ENCODE data around the gene PITPNB. TPM values are rescaled to one million over a fixed set of nuclear protein-coding genes. Genes with fewer than 3 reads are reported as not detected.

PITPNB gene
- total and polyA plus RNA-seq, 7 donors = 20.4 to 135 (median 79.9) TPM

DNA sequence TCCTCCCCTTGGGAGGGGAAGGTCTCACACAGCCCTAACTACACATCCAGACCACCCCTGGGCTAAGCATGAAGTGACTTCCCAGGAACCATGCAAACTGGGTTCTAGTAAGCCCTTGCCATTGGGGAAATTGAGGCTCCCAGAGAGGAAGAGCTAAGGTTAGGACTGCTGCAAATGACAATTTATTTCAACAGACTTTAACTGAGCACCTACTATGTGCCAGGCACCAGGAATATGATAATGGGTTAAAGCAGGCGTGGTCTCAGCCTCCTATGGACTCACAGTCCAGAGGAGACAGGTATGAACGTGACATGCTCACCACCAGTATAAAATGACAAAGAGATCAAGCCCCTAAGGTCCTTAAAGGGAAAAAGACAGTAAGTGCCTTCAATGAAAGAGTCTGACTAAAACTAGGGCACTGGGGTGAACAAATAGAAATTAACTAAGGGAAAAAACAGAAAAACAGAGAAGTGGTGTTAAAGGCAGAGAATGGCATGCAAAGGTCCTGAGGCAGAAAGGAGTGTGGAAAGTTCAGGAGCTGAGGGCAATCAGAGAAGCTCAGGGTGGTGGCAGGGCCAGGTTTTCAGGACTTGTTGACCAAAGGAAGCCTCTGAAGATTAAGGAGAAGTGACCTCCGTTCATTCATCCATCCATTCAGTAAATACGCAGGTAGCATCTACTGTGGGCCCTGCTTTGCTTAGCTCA, 103.1 kb downstream of the PITPNB start:
- peaks cover 0 to 6% (median 3%) of the 10 kb centered on the region in 4 donors for H3K4me1 ChIP-seq
- TF ChIP-seq, protein P1, sequence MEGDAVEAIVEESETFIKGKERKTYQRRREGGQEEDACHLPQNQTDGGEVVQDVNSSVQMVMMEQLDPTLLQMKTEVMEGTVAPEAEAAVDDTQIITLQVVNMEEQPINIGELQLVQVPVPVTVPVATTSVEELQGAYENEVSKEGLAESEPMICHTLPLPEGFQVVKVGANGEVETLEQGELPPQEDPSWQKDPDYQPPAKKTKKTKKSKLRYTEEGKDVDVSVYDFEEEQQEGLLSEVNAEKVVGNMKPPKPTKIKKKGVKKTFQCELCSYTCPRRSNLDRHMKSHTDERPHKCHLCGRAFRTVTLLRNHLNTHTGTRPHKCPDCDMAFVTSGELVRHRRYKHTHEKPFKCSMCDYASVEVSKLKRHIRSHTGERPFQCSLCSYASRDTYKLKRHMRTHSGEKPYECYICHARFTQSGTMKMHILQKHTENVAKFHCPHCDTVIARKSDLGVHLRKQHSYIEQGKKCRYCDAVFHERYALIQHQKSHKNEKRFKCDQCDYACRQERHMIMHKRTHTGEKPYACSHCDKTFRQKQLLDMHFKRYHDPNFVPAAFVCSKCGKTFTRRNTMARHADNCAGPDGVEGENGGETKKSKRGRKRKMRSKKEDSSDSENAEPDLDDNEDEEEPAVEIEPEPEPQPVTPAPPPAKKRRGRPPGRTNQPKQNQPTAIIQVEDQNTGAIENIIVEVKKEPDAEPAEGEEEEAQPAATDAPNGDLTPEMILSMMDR (IDR thresholded peaks at IDR 0.05) = no peak
- no peak for TF ChIP-seq POLR2AphosphoS5 (IDR thresholded peaks at IDR 0.05)
- TF ChIP-seq EP300 (IDR thresholded peaks at IDR 0.05) = no peak
- no peak for TF ChIP-seq POLR2A (IDR thresholded peaks at IDR 0.05)
- no peak for DNase-seq
- intact Hi-C loops (cut with DNase I) = no loop called here
- H3K27ac ChIP-seq = no peak overlapping the region
- no peaks in the 10 kb centered on the region for H3K27me3 ChIP-seq
- H3K4me3 ChIP-seq = no peak overlapping the region
- 63 to 80% methylated on average over 4 of the region's 4 CpGs for whole genome bisulfite sequencing, 2 donors
- H3K9me3 ChIP-seq = no peaks in the 10 kb centered on the region
- H3K36me3 ChIP-seq = no peaks in the 10 kb centered on the region

DNA sequence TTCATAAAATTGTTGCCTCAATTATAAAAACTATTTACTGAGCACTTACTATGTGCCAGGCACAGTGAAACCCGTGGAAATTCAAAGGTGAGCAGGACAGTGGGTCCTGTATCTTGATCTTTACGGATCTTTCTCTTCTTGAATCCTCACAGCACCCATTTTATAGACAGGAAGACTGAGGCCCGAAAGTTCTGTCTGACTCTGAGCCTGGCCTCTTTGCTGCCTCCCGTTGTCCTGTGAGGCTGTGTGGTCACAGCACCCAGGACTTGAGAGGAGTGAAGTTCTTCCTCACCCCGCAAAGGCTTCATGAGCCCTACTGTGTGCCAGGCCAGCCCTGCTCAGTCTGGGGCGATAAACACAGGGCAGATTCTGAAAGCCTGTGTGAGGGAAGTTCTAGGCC, 104.1 kb downstream of the PITPNB start:
- H3K27me3 ChIP-seq = no peaks in the 10 kb centered on the region

DNA sequence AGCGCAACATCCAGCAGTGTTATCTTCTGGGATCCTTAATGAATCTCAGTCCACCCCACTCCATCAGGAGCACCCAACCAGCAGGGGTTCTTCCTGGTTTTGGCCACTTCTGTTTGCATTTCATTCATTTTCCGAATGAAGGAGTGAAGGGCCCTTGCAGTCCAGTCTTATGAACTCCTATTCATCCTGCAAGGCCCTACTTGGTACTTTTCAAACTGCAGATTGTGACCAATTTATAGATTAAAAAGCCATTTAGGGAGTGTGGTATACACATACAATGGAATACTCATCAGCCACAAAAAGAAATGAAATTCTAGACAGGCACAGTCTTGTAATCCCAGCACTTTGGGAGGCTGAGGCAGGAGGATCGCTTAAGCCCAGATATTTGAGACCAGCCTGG, 107.3 kb downstream of the PITPNB start:
- peaks cover 0 to 25% (median 16%) of the 10 kb centered on the region in 4 donors for H3K4me1 ChIP-seq
- no peak overlapping the region for H3K4me3 ChIP-seq
- no peak for DNase-seq
- TF ChIP-seq POLR2AphosphoS5 (IDR thresholded peaks at IDR 0.05) (no peak), POLR2A (IDR thresholded peaks at IDR 0.05) (no peak), EP300 (IDR thresholded peaks at IDR 0.05) (no peak)
- TF ChIP-seq, protein P1 (IDR thresholded peaks at IDR 0.05) = no peak
- no peaks in the 10 kb centered on the region for H3K36me3 ChIP-seq
- no peaks in the 10 kb centered on the region for H3K27me3 ChIP-seq
- intact Hi-C loops (cut with DNase I) = no loop called here
- H3K27ac ChIP-seq = peak overlapping the region in 2 of 4 donors; percentile 80 to 82
- H3K9me3 ChIP-seq = no peaks in the 10 kb centered on the region
- WGBS, 2 donors = 97 to 98% methylated on average over 3 of the region's 3 CpGs

More for the DNA sequence above, 104.1 kb downstream of the PITPNB start:
- no peak for DNase-seq
- Histone ChIP-seq H3K36me3 (no peaks in the 10 kb centered on the region), H3K9me3 (no peaks in the 10 kb centered on the region), H3K27ac (no peak overlapping the region), H3K4me1 (peaks cover 0 to 16% (median 13%) of the 10 kb centered on the region in 4 donors), H3K4me3 (no peak overlapping the region)
- TF ChIP-seq, protein P1 (IDR thresholded peaks at IDR 0.05) = no peak
- TF ChIP-seq POLR2AphosphoS5 (IDR thresholded peaks at IDR 0.05) (no peak), EP300 (IDR thresholded peaks at IDR 0.05) (no peak), POLR2A (IDR thresholded peaks at IDR 0.05) (no peak)
- 78 to 86% methylated on average over 6 of the region's 6 CpGs for WGBS, 2 donors
- intact Hi-C loops (cut with DNase I) = no loop called here

DNA sequence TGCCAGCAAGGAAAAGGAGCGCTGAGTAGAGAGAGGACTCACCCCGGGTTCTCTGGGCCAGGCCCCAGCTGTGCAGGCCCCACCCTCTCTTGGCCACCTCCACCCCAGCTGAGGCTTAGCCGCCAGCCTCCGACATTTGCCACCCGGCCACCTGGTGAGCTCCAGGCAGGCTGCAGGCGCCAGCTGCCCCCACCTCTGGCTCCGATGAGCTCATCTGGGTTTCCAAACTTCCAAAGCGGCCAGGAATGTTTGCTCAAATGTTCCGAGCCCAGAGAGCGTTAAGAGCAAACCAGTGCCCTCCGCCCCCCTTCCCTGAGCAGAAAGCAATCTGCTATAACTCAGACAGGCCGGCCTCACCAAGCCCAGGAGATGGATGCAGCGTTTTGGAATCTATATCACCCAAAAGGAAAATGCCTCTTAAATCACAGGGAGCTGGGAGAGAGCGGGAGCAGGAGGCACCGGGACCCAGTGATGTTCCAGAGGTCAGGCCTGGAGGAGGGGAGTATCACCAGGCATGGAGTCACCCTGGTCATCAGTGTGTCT, 108.4 kb downstream of the PITPNB start:
- DNase-seq = peak; percentile 93
- peak overlapping the region in 3 of 4 donors; percentile 8 to 24 (median 15) for H3K4me3 ChIP-seq
- peak overlapping the region; percentile 72 to 82 (median 76) for H3K27ac ChIP-seq
- H3K27me3 ChIP-seq = no peaks in the 10 kb centered on the region
- H3K36me3 ChIP-seq = no peaks in the 10 kb centered on the region
- H3K9me3 ChIP-seq = no peaks in the 10 kb centered on the region
- TF ChIP-seq POLR2AphosphoS5 (IDR thresholded peaks at IDR 0.05) = peak in 3 of 4 donors; percentile 55 to 65 (median 62)
- no peak for TF ChIP-seq EP300 (IDR thresholded peaks at IDR 0.05)
- intact Hi-C loops (cut with DNase I) = no loop called here
- WGBS, 2 donors = 27 to 67% methylated on average over 15 of the region's 15 CpGs
- H3K4me1 ChIP-seq = peaks cover 0 to 25% (median 16%) of the 10 kb centered on the region in 4 donors

Data from sigmoid colon (tissue), 7 donors.